AG10803 (cell line): ENCODE measurements around the gene ESPNL.
A peak's percentile ranks its signal among the peaks of the same experiment; 100 is the strongest.
"Not testable (repeated sequence)": the region's sequence is repeated elsewhere in the genome, so short reads cannot be mapped to it uniquely, and the experiment has no call there.

Experiments
- DNase-seq: peaks from one replicate; pipeline ENCODE4 v3.0.0; 2010; ENCODE audit warnings: low read depth
- H3K4me3 ChIP-seq: 2 replicates; pipeline ENCODE4 v1.5.1; 2011; ENCODE audit warnings: mild to moderate bottlenecking, low read length, control low read depth
- CTCF ChIP-seq: conservative IDR thresholded peaks from 2 replicates; pipeline ENCODE4 v1.5.1; 2011; ENCODE audit warnings: mild to moderate bottlenecking, low read length, control low read depth, inconsistent platforms

The ESPNL gene

GRCh38 chr2:238114331-238114841 lies 14.2 kb downstream of the ESPNL start:
- DNase-seq: no peak
- no peak for TF ChIP-seq CTCF
- no peak overlapping the region for H3K4me3 ChIP-seq

GRCh38 chr2:238114851-238115660 lies 14.9 kb downstream of the ESPNL start:
- no peak overlapping the region for H3K4me3 ChIP-seq
- no peak for DNase-seq
- no peak for TF ChIP-seq CTCF

DNA sequence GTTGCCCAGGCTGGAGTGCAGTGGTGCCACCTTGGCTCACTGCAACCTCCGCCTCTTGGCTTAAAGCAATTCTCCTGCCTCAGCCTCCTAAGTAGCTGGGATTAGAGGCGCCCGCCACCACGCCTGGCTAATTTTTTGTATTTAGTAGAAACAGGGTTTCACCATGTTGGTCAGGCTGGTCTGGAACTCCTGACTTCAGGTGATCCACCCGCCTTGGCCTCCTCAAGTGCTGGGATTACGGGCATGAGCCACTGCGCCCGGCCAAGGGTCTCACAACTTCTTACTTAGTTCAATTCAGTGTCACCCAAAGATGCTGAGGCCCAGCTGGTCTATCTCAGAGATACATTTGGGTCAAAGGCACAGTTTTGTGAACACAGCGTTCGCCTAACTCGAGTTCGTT lies 15.6 kb downstream of the ESPNL start:
- not testable (repeated sequence) for DNase-seq, H3K4me3 ChIP-seq

- no peak for TF ChIP-seq CTCF
These were observed 16.4 kb downstream of the ESPNL start for GRCh38 chr2:238116298-238117198.

DNA sequence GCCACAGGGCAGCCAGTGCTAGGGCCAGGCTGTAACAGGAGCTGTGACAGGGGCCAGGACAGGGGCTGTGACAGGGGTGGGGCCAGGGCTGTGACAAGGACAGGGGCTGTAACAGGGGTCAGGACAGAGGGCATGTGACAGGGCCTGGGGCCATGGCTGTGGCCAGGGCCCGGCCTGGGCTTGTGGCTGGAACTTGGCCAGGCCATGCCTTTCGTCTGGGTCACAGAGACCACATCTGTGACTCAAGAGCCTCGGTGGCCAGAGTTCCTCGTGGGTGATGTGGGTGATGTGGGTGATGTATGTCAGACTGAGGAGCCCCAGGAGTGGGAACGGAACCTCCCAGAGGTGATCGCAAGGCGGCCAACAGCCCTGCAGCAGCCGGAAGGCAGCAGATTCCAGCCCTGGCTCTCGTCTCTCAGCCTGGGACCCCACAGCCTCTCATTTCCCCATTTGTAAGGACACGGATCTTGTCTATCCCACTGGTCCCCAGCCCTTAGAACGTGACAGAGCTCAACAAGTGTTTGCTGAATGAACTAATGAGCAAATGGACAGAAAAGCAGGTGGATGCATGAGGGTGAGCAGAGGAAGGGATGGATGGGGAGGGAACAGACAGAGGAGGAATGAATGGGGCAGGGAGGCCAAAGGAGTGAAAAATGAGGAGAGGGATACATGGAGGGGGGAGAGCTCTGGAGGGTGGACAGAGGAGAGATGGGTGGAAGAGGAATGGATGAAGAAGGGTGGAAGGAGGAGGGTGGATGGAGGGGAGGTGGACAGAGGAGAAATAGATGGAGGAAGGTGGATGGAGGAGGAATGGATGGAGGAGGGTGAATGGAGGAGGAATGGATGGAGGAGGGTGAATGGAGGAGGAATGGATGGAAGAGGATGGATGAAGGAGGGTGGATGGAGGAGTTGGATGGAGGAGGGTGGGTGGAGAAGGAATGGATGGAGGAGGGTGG lies 17.3 kb downstream of the ESPNL start:
- no peak overlapping the region for H3K4me3 ChIP-seq
- peak; percentile 38 for DNase-seq

More at GRCh38 chr2:238116298-238117198, 16.4 kb downstream of the ESPNL start:
- DNase-seq: no peak
- no peak overlapping the region for H3K4me3 ChIP-seq

DNA sequence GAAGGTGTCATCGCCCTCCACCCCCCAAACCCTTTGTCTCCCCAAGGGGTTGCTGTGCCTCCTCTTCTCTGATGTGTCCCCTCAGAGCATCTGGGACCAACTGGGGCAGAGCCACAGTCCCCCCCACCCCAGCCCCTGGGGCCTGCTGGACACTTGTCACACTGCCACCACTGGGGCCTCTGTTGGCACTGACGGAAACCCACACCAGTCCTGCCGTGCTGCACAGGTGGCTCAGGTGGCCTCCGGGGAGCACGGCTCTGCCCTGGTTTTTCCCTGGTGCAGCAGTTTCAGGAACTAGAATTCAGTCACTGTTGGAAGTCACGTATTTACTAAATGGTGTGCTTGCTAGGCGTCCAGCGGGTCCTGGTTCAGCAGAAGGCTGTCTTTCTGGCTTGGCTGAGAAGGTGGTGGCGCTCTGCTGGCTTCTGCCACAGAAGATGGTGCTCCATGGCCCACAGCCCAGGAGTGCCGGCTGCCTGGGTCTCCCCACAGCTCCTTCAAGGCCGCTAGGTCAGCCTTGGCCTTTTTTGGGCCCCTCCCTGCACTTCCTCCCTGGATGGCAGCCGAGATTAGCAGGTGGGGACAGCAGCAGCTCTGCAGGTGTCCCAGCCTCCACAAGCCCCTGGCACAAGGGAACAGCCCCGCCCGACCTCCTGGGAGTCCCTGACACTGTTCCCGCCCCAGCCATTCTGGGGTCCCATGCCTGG lies 19.8 kb downstream of the ESPNL start:
- no peak for DNase-seq
- TF ChIP-seq CTCF: no peak
- H3K4me3 ChIP-seq: no peak overlapping the region

More for the DNA sequence above, 17.3 kb downstream of the ESPNL start:
- TF ChIP-seq CTCF: no peak
